ES-I3 (cell line): ENCODE measurements around the gene CBLN1.

Experiments
- H3K36me3 ChIP-seq: 2 replicates; pipeline ENCODE4 v1.6.1; 2013; ENCODE audit warnings: mild to moderate bottlenecking, low read length, control low read depth, moderate library complexity; ENCODE audit not compliant: insufficient read depth
- H3K4me1 ChIP-seq: 2 replicates; pipeline ENCODE4 v1.6.1; 2013; ENCODE audit warnings: mild to moderate bottlenecking, control low read depth, low read length; ENCODE audit not compliant: insufficient read depth
- H3K9ac ChIP-seq: 2 replicates; pipeline ENCODE4 v1.6.1; 2013; ENCODE audit warnings: low read depth, mild to moderate bottlenecking, low read length, moderate library complexity
- H3K9me3 ChIP-seq: 2 replicates; pipeline ENCODE4 v1.6.1; 2013; ENCODE audit warnings: mild to moderate bottlenecking, low read length, moderate library complexity; ENCODE audit not compliant: control insufficient read depth, insufficient read depth

CBLN1 gene

DNA sequence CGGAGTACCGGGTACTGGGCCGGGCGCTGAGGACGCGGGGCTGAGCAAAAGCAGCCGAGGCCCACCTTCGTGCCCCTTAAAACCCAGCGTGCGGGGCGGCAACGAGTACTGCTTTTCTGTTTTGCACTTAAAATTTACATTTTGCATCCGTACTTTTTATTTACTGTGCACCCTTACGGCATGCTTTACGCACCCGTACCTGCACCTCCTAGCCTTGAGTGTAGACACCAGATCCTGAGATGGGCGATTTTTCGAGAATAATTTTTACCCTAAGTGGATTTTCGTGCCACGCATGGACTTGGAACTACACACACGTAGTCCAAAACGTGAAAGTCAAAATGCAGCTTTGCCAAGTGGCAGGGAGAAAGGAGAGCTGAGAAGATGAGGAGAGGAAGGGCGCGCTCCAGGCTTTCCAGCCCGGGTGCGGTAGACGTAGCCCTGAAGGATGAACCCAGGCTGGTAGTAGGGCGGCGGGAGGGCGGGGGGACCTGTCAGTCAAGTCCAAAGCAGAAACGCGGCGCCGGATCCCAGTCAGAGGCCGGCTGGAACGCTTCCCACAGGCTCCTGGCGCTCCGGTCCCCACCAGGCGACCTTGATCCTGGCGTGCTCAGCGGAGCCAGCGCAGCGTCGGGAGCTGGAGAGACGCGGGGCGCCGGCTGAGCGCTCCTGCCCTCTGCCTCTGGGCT, 1.2 kb upstream of the CBLN1 start:
- Histone ChIP-seq H3K36me3 (no peaks in the 10 kb centered on the region), H3K4me1 (0 out of 2 replicates have a peak, but pooled peaks cover 5% of the 10 kb centered on the region), H3K9ac (peak overlapping the region; percentile 71; the same call in 1 of the 2 replicates), H3K9me3 (no peaks in the 10 kb centered on the region)

- no peaks in the 10 kb centered on the region for H3K36me3 ChIP-seq
- 0 out of 2 replicates have a peak, but pooled peaks cover 7% of the 10 kb centered on the region for H3K4me1 ChIP-seq
- no peaks in the 10 kb centered on the region for H3K9me3 ChIP-seq
- H3K9ac ChIP-seq = peak overlapping the region; percentile 71
Observed at GRCh38 chr16:49281843-49282642, 405 bp upstream of the CBLN1 start.

GRCh38 chr16:49280841-49281371, 732 bp downstream of the CBLN1 start:
- Histone ChIP-seq H3K9me3 (no peaks in the 10 kb centered on the region), H3K9ac (peak overlapping the region; percentile 45; the same call in 1 of the 2 replicates), H3K4me1 (peaks cover 12% of the 10 kb centered on the region; the same call in 1 of the 2 replicates), H3K36me3 (no peaks in the 10 kb centered on the region)

DNA sequence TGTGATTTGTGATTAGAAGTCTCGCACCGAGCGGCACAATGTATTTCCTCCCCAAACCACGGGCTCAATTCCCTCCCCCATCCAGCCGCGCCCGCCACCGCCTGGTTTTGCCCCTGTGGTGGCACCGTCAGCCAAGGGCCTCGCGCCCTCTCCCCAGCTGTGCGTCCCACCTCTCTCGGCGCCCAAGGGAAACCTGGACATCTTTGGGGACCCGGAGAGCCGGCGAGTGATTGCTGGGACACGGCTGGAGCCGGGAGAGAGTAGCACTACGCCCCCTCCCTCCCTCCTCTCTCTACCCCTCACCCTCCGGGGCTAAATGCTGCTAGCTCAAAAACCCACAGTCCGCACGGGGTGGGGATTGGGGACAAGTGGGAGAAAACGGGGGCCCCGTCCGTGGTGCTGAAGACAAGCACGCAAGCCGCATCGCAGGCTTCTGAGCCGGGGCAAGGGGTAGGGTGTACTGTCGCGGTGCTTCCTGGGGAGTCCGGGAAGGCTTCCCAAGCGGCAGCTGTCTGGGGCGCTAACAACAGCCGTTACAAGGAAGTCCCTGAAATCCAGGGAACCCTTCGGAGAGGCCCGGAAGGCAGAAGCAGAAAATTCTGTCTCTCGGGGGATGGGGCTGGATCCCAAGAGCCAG, 1.4 kb downstream of the CBLN1 start:
- H3K4me1 ChIP-seq = peaks cover 12% of the 10 kb centered on the region; the same call in 1 of the 2 replicates
- H3K36me3 ChIP-seq = no peaks in the 10 kb centered on the region
- no peaks in the 10 kb centered on the region for H3K9me3 ChIP-seq
- peak overlapping the region; percentile 45; the same call in 1 of the 2 replicates for H3K9ac ChIP-seq

DNA sequence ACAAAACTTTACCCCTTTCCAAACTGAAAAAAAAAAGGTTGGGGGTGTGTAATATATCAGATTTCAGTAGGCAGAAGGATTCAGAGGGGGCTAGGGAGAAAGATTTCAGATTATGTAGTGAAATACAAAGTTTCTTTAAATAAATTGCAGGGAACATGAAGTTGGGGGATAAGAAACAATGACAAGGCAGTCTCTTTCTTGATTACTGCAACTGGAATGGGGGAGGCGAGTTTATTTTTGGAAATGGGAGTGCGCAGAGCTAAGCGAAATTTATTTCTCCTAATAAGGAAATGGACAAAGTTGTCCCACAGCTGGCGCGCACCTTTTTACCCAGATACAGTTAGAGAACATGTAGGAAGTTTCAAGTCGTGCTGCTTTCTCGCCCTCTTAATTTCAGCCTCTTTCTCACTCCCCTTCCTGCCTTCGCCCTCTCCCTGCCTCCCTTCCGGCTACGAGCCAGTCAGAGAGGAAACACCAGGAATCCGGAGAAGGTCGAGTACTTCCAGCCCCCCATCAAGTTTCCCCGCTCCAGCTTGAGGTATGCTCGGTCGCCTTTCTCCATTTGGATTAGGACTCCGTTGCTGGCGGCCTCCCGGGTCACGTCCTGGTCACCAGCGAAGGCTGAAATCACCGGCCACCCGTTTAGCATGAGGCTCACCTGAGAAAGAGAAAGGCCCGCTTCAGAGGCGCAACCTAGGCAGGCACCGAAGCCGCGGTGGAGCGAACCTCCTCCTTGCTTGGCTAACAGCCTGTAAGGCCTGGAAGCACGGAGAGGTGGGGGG, 2.5 kb downstream of the CBLN1 start:
- H3K9ac ChIP-seq = peak overlapping the region; percentile 45; the same call in 1 of the 2 replicates
- H3K36me3 ChIP-seq = no peaks in the 10 kb centered on the region
- no peaks in the 10 kb centered on the region for H3K9me3 ChIP-seq
- H3K4me1 ChIP-seq = peaks cover 12% of the 10 kb centered on the region; the same call in 1 of the 2 replicates

- H3K36me3 ChIP-seq = no peaks in the 10 kb centered on the region
Observed at GRCh38 chr16:49278567-49278827, 3.1 kb downstream of the CBLN1 start.

GRCh38 chr16:49277766-49278566, 3.7 kb downstream of the CBLN1 start:
- H3K4me1 ChIP-seq = peaks cover 12% of the 10 kb centered on the region; the same call in 1 of the 2 replicates
- H3K36me3 ChIP-seq = no peaks in the 10 kb centered on the region
- H3K9me3 ChIP-seq = no peaks in the 10 kb centered on the region
- peak overlapping the region; percentile 22; the same call in 1 of the 2 replicates for H3K9ac ChIP-seq

More at GRCh38 chr16:49278567-49278827, 3.1 kb downstream of the CBLN1 start:
- H3K9me3 ChIP-seq = no peaks in the 10 kb centered on the region
- H3K4me1 ChIP-seq = peaks cover 12% of the 10 kb centered on the region; the same call in 1 of the 2 replicates
- no peak overlapping the region; the same call in 1 of the 2 replicates for H3K9ac ChIP-seq

DNA sequence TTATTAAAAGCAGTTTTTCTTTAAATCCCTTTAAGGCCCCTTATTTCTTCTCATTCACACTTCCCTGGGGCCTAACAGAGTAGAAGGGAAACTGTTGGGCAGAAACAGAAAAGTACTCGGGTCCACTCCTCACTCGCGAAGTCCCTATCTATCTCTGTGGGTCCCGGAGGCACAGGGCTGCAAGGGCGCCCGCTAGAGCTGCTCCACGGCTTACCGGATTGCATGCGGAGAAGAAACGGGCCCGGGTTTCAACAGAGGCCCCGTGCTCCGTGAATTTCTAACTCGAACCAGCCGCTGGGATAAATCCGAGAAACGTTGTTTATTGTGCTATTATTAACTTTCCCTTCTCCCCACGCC, 4.3 kb downstream of the CBLN1 start:
- no peak overlapping the region; the same call in 1 of the 2 replicates for H3K9ac ChIP-seq
- peaks cover 12% of the 10 kb centered on the region; the same call in 1 of the 2 replicates for H3K4me1 ChIP-seq
- H3K9me3 ChIP-seq = no peaks in the 10 kb centered on the region; the same call in 1 of the 2 replicates
- H3K36me3 ChIP-seq = no peaks in the 10 kb centered on the region

DNA sequence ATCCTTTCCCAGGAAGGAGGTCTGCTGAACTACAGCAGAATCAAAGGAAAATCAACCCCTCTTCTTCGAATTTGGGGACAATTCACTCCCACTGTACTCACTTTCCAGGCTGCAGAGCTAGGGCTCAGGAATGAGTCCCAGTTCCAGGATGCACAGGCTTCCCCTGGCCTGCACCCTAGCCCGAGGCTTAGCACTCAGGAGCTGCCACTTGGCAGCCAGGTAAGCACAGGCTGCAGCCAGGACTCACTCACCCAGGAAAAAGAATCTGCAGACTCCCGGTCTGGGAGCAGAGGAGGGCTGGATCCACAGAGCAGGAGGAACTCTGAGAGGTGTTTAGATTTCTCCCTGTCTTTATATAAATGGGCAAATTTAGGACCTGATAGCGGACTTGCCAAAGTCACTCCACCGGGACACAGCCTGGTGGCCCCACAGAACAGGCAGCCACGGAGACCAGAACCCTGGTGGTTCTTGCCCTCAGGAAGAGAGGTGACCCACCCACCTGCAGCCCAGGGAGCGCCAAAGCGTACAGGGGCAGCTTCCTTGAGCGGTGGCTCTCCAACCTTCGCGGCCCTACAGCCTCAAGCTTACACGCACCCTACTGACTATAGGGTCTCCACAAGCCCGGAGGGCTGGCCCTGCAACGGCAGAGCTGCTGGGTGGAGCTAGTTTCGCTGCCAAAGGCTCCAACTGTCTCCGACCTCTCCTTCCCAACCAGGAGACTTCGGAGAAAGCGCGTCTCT, 4.8 kb downstream of the CBLN1 start:
- H3K9me3 ChIP-seq = no peaks in the 10 kb centered on the region; the same call in none of the 2 replicates

GRCh38 chr16:49275870-49276269, 5.8 kb downstream of the CBLN1 start:
- Histone ChIP-seq H3K36me3 (no peaks in the 10 kb centered on the region), H3K4me1 (peaks cover 12% of the 10 kb centered on the region; the same call in 1 of the 2 replicates), H3K9me3 (no peaks in the 10 kb centered on the region; the same call in none of the 2 replicates)

More for the DNA sequence above, 4.8 kb downstream of the CBLN1 start:
- H3K36me3 ChIP-seq = no peaks in the 10 kb centered on the region
- H3K4me1 ChIP-seq = peaks cover 12% of the 10 kb centered on the region; the same call in 1 of the 2 replicates
- H3K9ac ChIP-seq = no peak overlapping the region

GRCh38 chr16:49275050-49275730, 6.4 kb downstream of the CBLN1 start:
- H3K9me3 ChIP-seq = no peaks in the 10 kb centered on the region; the same call in none of the 2 replicates
- H3K9ac ChIP-seq = peak overlapping the region; percentile 34
- no peaks in the 10 kb centered on the region for H3K36me3 ChIP-seq
- peaks cover 12% of the 10 kb centered on the region; the same call in 1 of the 2 replicates for H3K4me1 ChIP-seq

More at GRCh38 chr16:49275870-49276269, 5.8 kb downstream of the CBLN1 start:
- no peak overlapping the region for H3K9ac ChIP-seq

- peaks cover 12% of the 10 kb centered on the region; the same call in 1 of the 2 replicates for H3K4me1 ChIP-seq
Observed at GRCh38 chr16:49274591-49274990, 7.0 kb downstream of the CBLN1 start.

More at GRCh38 chr16:49274591-49274990, 7.0 kb downstream of the CBLN1 start:
- H3K9me3 ChIP-seq = no peaks in the 10 kb centered on the region; the same call in none of the 2 replicates
- H3K9ac ChIP-seq = peak overlapping the region; percentile 34; the same call in 1 of the 2 replicates
- H3K36me3 ChIP-seq = no peaks in the 10 kb centered on the region
